Sigmoid colon (tissue), 4 donors: Measurements from ENCODE around the gene ME3.

Experiments used
- POLR2A ChIP-seq, 2 donors: fragments of 450-650 bp; IDR thresholded peaks; one replicate each; pipeline ENCODE4 v1.6.1; 2016; ENCODE audit warnings: antibody characterized with exemption in 2 of 2, mild to moderate bottlenecking in 2 of 2, moderate library complexity in 2 of 2
- POLR2AphosphoS5 ChIP-seq, 4 donors: sonication (generic); formaldehyde crosslinking; IDR thresholded peaks; one replicate each; pipeline ENCODE4 v1.6.1; 2017; ENCODE audit warnings: antibody characterized with exemption in 4 of 4

DNA sequence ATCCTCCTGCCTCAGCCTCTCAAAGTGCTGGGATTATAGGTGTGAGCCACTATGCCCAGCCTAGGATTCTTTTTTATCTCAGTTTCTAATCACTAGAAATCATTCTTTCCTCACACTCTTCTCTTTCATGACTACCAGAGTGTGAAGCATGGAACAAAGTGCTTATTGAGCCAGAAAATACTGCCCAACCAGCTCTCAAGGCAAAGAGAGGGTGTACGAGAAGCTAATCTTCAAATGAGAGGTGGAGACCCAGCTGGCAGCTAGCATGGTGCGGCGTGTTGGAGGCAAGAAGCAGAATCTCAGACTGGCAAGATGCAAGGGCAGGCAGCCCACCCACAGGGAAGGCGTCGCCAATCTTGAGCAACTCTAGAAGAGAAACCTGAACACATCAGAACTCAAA, 41.1 kb upstream of the ME3 start:
- TF ChIP-seq POLR2A (IDR thresholded peaks at IDR 0.05) (no peak), POLR2AphosphoS5 (IDR thresholded peaks at IDR 0.05) (no peak)
